HEK293 (cell line): ENCODE data around the gene ADCY6.

ENCODE experiments used
- CTCF ChIA-PET: fragments of 350-600 bp; formaldehyde crosslinking; extraction: SDS; loops from one replicate; lab custom pipeline; 2021; ENCODE audit warnings: antibody characterized with exemption; lab: Yijun Ruan, JAX
- POLR2A ChIA-PET: fragments of 300-600 bp; formaldehyde crosslinking; extraction: SDS; loops from one replicate; lab custom pipeline; 2020; ENCODE audit warnings: antibody characterized with exemption, inconsistent platforms; lab: Yijun Ruan, JAX
- H3K27ac ChIP-seq: fragments of 200-500 bp; sonication (Bioruptor generic); 2 replicates; pipeline ENCODE4 v1.5.1; 2014; ENCODE audit warnings: low read depth, low read length, control low read depth, inconsistent platforms; ENCODE audit errors: extremely low read depth
- H3K36me3 ChIP-seq, 2 experiments: fragments of 200-500 bp in 1 of 2; sonication (Bioruptor generic) in 1 of 2; 1 replicate in 1 of 2; 2 replicates in 1 of 2; pipeline ENCODE4 v1.5.1; 2014 to 2017; ENCODE audit warnings: inconsistent platforms in 2 of 2, low read length in 2 of 2; ENCODE audit not compliant: control insufficient read depth in 2 of 2, insufficient read depth in 1 of 2
- H3K4me1 ChIP-seq: fragments of 200-500 bp; sonication (Bioruptor generic); 2 replicates; pipeline ENCODE4 v1.5.1; 2014; ENCODE audit warnings: mild to moderate bottlenecking, low read length, inconsistent platforms; ENCODE audit not compliant: control insufficient read depth, insufficient read depth
- H3K4me3 ChIP-seq: 2 replicates; pipeline ENCODE4 v1.5.1; 2011; ENCODE audit warnings: low read depth, mild to moderate bottlenecking, control low read depth, low read length, moderate library complexity
- H3K9me3 ChIP-seq: fragments of 200-500 bp; sonication (Bioruptor generic); 2 replicates; pipeline ENCODE4 v1.5.1; 2014; ENCODE audit warnings: low read depth, low read length, inconsistent platforms; ENCODE audit not compliant: control insufficient read depth, insufficient read depth
- BCL6B ChIP-seq: fragments of 450-650 bp; formaldehyde crosslinking; IDR thresholded peaks from 2 replicates; pipeline ENCODE4 v1.5.1; 2017; ENCODE audit warnings: missing biosample characterization, missing genetic modification characterization
- FEZF1 ChIP-seq: fragments of 450-650 bp; formaldehyde crosslinking; IDR thresholded peaks from 2 replicates; pipeline ENCODE4 v1.5.1; 2016; ENCODE audit warnings: missing biosample characterization, missing genetic modification characterization
- GLI2 ChIP-seq: fragments of 450-650 bp; formaldehyde crosslinking; IDR thresholded peaks from 2 replicates; pipeline ENCODE4; 2017; ENCODE audit warnings: missing biosample characterization, missing genetic modification characterization, low read depth, borderline replicate concordance
- MZF1 ChIP-seq: fragments of 450-650 bp; formaldehyde crosslinking; IDR thresholded peaks from 2 replicates; pipeline ENCODE4 v1.5.1; 2017; ENCODE audit warnings: missing biosample characterization, missing genetic modification characterization, borderline replicate concordance
- OSR2 ChIP-seq: fragments of 450-650 bp; formaldehyde crosslinking; IDR thresholded peaks from 2 replicates; pipeline ENCODE4 v1.5.1; 2016; ENCODE audit warnings: missing biosample characterization, missing genetic modification characterization
- OVOL3 ChIP-seq: fragments of 450-650 bp; formaldehyde crosslinking; IDR thresholded peaks from 2 replicates; pipeline ENCODE4 v1.5.1; 2016; ENCODE audit warnings: missing biosample characterization, missing genetic modification characterization
- PRDM10 ChIP-seq: fragments of 450-650 bp; formaldehyde crosslinking; IDR thresholded peaks from 2 replicates; pipeline ENCODE4 v1.5.1; 2016; ENCODE audit warnings: missing biosample characterization, missing genetic modification characterization
- SETDB1 ChIP-seq: IDR thresholded peaks from one replicate; pipeline ENCODE4 v1.6.1; 2017; ENCODE audit warnings: mild to moderate bottlenecking, low read length, moderate library complexity, mixed read lengths; ENCODE audit not compliant: insufficient read length
- TRIM28 ChIP-seq: IDR thresholded peaks from 2 replicates; pipeline ENCODE4 v1.6.1; 2011; ENCODE audit warnings: low read length, control low read depth, borderline replicate concordance
- ZNF155 ChIP-seq: fragments of 450-650 bp; formaldehyde crosslinking; IDR thresholded peaks from 2 replicates; pipeline ENCODE4 v1.5.1; 2016; ENCODE audit warnings: missing biosample characterization, missing genetic modification characterization
- ZNF18 ChIP-seq: fragments of 450-650 bp; formaldehyde crosslinking; IDR thresholded peaks from 2 replicates; pipeline ENCODE4 v1.5.1; 2016; ENCODE audit warnings: missing biosample characterization, missing genetic modification characterization
- ZNF555 ChIP-seq: fragments of 450-650 bp; formaldehyde crosslinking; conservative IDR thresholded peaks from 2 replicates; pipeline ENCODE4 v1.5.1; 2017; ENCODE audit warnings: missing biosample characterization, mild to moderate bottlenecking, missing genetic modification characterization, inconsistent platforms
- ZNF561 ChIP-seq: fragments of 450-650 bp; IDR thresholded peaks from 2 replicates; pipeline ENCODE4 v1.5.1; 2018; ENCODE audit warnings: missing biosample characterization, missing genetic modification characterization, borderline replicate concordance
- ZNF585B ChIP-seq: fragments of 450-650 bp; formaldehyde crosslinking; IDR thresholded peaks from 2 replicates; pipeline ENCODE4 v1.5.1; 2016; ENCODE audit warnings: missing biosample characterization, missing genetic modification characterization
- ZNF645 ChIP-seq: fragments of 450-650 bp; formaldehyde crosslinking; IDR thresholded peaks from 2 replicates; pipeline ENCODE4; 2016; ENCODE audit warnings: missing biosample characterization, missing genetic modification characterization
- ZNF660 ChIP-seq: fragments of 450-650 bp; IDR thresholded peaks from 2 replicates; pipeline ENCODE4 v1.5.1; 2018; ENCODE audit warnings: missing biosample characterization, mild to moderate bottlenecking, missing genetic modification characterization
- ZNF664 ChIP-seq: fragments of 450-650 bp; formaldehyde crosslinking; IDR thresholded peaks from 2 replicates; pipeline ENCODE4 v1.5.1; 2016; ENCODE audit warnings: missing biosample characterization, missing genetic modification characterization
- ZNF670 ChIP-seq: fragments of 450-650 bp; formaldehyde crosslinking; IDR thresholded peaks from 2 replicates; pipeline ENCODE4 v1.5.1; 2016; ENCODE audit warnings: missing biosample characterization, missing genetic modification characterization, low read depth
- ZNF704 ChIP-seq: fragments of 450-650 bp; formaldehyde crosslinking; IDR thresholded peaks from 2 replicates; pipeline ENCODE4 v1.5.1; 2016; ENCODE audit warnings: missing biosample characterization, missing genetic modification characterization
- ZSCAN30 ChIP-seq: fragments of 450-650 bp; IDR thresholded peaks from 2 replicates; pipeline ENCODE4 v1.5.1; 2018; ENCODE audit warnings: missing biosample characterization, mild to moderate bottlenecking, missing genetic modification characterization, moderate library complexity
- TF ChIP-seq, protein P1 (sequence below): fragments of 450-650 bp; formaldehyde crosslinking; IDR thresholded peaks from 2 replicates; pipeline ENCODE4 v1.5.1; 2016; ENCODE audit warnings: missing biosample characterization, missing genetic modification characterization
- TF ChIP-seq, protein P2 (sequence below): fragments of 450-650 bp; formaldehyde crosslinking; optimal IDR thresholded peaks from 2 replicates; pipeline ENCODE3; 2016; ENCODE audit warnings: missing biosample characterization, mild to moderate bottlenecking, missing genetic modification characterization

Gene ADCY6

GRCh38 chr12:48758186-48758585 lies 30.7 kb downstream of the ADCY6 start:
- H3K9me3 ChIP-seq = no peaks in the 10 kb centered on the region
- CTCF ChIA-PET = interaction anchor here (2.6 kb wide), 1 partner anchor 37 kb away, joined by 16 read pairs; no protein-coding TSS in a partner anchor
- TF ChIP-seq SETDB1 = no peak
- no peak for TF ChIP-seq ZNF664 (tag by site-specific recombination)
- no peak for TF ChIP-seq OVOL3 (tag by site-specific recombination)
- TF ChIP-seq, protein P1, sequence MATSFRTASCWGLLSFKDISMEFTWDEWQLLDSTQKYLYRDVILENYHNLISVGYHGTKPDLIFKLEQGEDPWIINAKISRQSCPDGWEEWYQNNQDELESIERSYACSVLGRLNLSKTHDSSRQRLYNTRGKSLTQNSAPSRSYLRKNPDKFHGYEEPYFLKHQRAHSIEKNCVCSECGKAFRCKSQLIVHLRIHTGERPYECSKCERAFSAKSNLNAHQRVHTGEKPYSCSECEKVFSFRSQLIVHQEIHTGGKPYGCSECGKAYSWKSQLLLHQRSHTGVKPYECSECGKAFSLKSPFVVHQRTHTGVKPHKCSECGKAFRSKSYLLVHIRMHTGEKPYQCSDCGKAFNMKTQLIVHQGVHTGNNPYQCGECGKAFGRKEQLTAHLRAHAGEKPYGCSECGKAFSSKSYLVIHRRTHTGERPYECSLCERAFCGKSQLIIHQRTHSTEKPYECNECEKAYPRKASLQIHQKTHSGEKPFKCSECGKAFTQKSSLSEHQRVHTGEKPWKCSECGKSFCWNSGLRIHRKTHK (tag by site-specific recombination) = no peak
- no peak for TF ChIP-seq ZNF155 (tag by site-specific recombination)
- no peak for TF ChIP-seq BCL6B (tag by site-specific recombination)
- TF ChIP-seq, protein P2, sequence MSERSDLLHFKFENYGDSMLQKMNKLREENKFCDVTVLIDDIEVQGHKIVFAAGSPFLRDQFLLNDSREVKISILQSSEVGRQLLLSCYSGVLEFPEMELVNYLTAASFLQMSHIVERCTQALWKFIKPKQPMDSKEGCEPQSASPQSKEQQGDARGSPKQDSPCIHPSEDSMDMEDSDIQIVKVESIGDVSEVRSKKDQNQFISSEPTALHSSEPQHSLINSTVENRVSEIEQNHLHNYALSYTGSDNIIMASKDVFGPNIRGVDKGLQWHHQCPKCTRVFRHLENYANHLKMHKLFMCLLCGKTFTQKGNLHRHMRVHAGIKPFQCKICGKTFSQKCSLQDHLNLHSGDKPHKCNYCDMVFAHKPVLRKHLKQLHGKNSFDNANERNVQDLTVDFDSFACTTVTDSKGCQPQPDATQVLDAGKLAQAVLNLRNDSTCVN (tag by site-specific recombination) = no peak
- TF ChIP-seq PRDM10 = no peak
- no peak for TF ChIP-seq OSR2 (tag by site-specific recombination)
- no peak for TF ChIP-seq ZSCAN30 (tag by site-specific recombination)
- TF ChIP-seq ZNF704 = no peak
- TF ChIP-seq ZNF660 (tag by site-specific recombination) = no peak
- TF ChIP-seq FEZF1 = no peak
- no peak for TF ChIP-seq ZNF585B (tag by site-specific recombination)
- TF ChIP-seq, all 188 proteins: peak for 0
- Histone ChIP-seq H3K4me3 (no peak overlapping the region), H3K27ac (no peak overlapping the region), H3K4me1 (no peaks in the 10 kb centered on the region), H3K36me3 (no peaks in the 10 kb centered on the region)
- POLR2A ChIA-PET = no interaction called here

DNA sequence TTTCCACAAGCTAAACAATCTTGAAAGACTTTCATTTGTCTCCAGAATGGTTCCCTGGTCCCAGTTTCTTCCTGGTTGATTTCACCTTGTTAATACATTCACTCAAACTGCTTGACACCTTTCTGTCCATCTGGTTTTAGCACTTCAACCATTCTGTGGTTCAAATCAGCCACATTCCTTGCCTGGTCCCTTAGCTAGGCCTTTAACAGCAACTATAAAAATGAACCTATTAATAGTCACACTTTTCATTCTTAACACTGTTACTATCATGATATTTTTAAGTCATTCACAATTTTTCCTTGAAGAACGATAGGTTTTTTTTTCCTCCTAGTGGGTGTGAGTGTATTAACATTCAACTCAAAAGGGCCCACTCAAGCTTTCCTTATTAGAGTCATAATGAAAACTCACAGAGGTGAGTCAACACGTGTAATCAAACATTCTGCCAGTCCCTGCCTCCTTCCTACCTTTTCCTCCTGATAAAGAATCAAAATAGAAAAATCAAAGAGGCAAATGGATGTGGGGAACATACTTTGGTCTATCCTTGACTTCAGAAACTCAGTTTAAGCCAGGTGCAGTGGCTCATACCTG lies 38.0 kb downstream of the ADCY6 start:
- POLR2A ChIA-PET = no interaction called here
- H3K4me3 ChIP-seq = no peak overlapping the region
- CTCF ChIA-PET = interaction anchor here (0.7 to 2.2 kb wide), 3 partner anchors 14 to 64 kb away, joined by 3 to 11 read pairs (median 4); no protein-coding TSS in a partner anchor
- TF ChIP-seq ZNF561 (tag by site-specific recombination) (no peak), MZF1 (tag by site-specific recombination) (no peak), ZNF18 (tag by site-specific recombination) (no peak), ZNF555 (no peak), TRIM28 (no peak), GLI2 (tag by site-specific recombination) (no peak), ZNF670 (tag by site-specific recombination) (no peak), ZNF645 (tag by site-specific recombination) (no peak)

More for the DNA sequence above, 38.0 kb downstream of the ADCY6 start:
- Histone ChIP-seq H3K9me3 (no peaks in the 10 kb centered on the region), H3K4me1 (no peaks in the 10 kb centered on the region), H3K27ac (no peak overlapping the region), H3K36me3 (no peaks in the 10 kb centered on the region)
